Activated CD4-positive, alpha-beta T cell treated with anti-CD3 and anti-CD28 coated beads, Interleukin-2, amount 50 U/mL, for 16 hours (primary cell): ENCODE measurements around the gene IL10RA.

Experiments used
- DNase-seq: peaks from one replicate; pipeline ENCODE4 v3.0.0-alpha.2; 2020

IL10RA gene

DNA sequence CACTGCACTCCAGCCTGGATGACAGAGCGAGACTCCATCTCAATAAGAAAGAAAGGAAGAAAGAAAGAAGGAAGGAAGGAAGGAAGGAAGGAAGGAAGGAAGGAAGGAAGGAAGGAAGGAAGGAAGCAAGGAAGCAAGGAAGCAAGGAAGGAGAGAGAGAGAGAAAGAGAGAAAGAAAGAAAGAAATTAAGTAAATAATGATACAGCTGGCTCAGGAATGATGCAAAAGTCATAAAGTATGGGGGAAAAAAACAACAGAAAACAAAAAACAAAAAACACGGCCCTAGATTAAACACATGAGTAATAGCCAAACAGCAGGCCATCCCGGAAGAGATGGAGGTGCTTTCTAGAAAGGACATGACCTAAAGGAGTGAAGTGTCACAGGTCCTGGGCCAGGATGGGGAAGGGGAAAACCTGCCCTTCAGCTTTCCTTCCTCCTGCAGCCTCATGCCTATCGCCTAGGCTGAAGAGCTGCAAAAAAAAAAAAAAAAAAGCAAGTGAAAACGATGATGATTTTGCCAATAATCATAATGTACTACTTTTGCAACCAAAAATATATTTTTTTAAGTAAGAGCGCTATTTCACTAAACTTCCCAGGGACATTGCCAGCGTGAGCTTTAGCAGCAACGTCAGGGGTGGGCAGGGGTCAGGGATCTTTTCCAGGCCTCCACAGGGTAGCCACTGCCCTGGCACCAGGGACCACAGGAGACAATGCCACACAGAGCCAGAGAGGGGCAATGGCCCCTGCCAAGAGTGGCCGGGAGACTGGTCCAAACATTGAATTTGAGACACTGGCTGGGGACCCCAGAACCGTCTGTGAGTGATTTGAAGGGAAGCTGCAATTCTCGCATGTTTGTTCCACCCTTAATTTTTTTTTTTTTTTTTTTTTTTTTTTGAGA, 62.5 kb downstream of the IL10RA start:
- DNase-seq = peak; percentile 34

DNA sequence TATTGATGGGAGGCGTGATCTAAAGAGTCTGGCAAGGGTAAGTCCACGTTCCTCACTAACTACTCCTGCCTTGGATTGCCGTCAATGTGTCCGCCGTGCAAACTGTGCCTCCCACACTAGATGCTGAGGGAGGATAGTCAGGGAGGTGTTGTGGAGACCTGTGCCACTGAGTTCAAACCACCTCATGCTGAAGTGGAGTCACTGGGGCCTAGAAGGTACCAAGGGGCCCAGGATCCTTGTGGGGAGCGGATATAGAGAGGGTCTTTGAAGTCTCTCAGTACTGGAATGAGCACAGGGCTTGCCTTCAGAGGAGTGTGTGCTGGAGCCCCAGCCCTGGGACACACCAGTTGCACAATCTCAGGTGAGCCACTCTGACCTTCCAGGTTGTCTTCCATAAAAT, 63.6 kb downstream of the IL10RA start:
- DNase-seq = no peak

DNA sequence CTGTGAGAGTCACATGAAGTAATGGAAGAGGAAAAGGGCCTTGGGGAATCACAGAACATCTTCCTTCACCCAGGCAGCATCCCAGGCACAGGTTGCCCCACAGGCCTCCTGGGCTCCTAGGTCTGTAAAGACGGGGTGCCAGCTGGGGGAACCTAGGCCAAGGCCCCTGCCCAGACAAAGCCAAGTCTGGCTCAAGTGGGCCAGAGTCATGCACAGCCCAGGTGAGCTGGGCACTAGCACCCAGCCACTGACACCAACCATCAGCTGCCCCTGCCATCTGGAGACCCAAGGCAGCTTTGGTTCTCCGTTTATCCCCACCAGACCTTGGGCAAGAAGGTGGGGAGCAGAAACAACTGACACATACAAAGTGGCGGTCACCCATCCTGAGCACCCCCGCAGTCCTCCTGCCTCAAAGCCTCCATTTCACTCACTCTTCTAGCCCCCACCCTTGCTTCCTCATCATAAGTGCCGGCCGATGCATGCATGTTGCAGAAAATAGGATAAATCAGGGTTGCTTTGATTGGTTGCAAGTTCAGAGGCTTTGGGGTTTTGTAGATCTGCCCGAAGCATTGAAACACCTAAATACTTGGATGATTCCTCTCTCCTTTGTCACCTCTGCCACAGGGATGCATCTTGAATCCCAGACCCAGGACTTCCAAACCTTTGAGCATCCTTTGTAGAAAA, 64.2 kb downstream of the IL10RA start:
- no peak for DNase-seq
